Caki2 (cell line): ENCODE results near the gene NEK10. TPM values are rescaled to one million over a fixed set of nuclear protein-coding genes. Genes with fewer than 3 reads are reported as not detected.
"Not testable (repeated sequence)": the region's sequence is repeated elsewhere in the genome, so short reads cannot be mapped to it uniquely, and the experiment has no call there.

Source experiments
- DNase-seq: peaks from one replicate; pipeline ENCODE4 v3.0.0-alpha.2; 2015; ENCODE audit warnings: low read depth
- in situ Hi-C: cut with HindIII; loops from 2 replicates; pipeline ENCODE4 v1.10.0; 2016; ENCODE audit warnings: low sequenced_read_pairs, low pct_unique_long_range_greater_than_20kb, mixed read lengths
- total RNA-seq: library from RNA; depleted of rRNA; stranded (reverse); fragments of >200 nt; shearing (Covaris generic); gene quantifications from 2 replicates; pipeline ENCODE4 v1.2.3, GENCODE V29; 2014; ENCODE audit warnings: low replicate concordance

The NEK10 gene
- total RNA-seq, 1 experiment from 2014 or later = 0.07 TPM

DNA sequence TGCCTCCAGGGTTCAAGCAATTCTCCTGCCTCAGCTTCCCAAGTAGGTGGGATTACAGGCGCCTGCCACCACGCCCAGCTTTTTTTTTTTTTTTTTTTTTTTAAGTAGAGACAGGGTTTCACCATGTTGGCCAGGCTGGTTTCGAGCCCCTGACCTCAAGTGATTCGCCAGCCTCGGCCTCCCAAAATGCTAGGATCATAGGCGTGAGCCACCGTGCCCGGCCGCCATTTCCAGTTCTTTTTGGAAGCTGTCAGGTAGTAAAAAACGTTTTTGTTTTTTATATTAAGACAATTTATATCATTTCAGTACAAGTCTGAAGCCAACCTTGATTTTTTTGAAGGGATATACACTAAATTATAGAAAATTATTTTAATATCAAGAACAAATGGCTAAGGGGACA is 82.7 kb downstream of the NEK10 start:
- DNase-seq, in situ Hi-C loops: not testable (repeated sequence)

DNA sequence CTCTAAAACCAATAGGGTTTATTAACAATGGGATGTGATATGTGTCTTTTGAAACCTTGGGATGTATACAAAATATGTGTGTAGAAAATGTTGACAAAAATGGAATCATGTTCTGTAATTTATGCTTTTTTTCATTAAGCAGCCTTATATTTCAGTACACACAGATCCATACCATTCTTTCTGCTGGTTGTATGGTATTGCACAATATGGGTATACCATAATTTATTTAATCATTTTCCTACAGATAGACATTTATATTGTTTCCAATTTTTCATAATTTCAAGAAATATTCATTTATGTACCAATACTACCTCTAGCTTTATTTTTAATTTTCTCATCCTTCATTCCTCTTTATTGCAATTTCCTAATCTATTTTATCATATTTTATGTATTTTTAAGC is 83.5 kb downstream of the NEK10 start:
- in situ Hi-C loops = no loop called here
- no peak for DNase-seq

DNA sequence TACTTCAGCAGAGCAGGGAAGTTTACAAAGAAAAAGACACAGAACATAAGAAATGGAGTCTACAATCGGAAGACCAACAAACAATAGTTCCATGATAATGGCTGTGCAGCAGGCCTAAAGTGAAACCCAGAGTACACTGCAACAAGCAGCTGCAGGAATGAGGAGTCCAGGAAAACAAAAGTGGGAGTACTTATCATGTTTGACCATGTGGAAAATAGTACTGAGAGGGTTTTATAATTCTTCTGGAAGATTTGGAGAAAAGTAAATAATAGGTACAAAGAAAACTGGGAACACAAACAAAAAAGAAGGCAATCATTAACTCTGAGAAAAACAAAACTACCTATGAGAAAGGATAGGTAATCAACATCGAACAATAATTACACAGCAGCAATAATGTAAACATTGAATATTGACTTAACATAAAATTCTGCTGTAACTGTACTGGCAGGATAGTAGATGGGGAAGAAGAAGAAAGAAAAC is 87.5 kb downstream of the NEK10 start:
- DNase-seq = peak; percentile 18
- in situ Hi-C loops = no loop called here

DNA sequence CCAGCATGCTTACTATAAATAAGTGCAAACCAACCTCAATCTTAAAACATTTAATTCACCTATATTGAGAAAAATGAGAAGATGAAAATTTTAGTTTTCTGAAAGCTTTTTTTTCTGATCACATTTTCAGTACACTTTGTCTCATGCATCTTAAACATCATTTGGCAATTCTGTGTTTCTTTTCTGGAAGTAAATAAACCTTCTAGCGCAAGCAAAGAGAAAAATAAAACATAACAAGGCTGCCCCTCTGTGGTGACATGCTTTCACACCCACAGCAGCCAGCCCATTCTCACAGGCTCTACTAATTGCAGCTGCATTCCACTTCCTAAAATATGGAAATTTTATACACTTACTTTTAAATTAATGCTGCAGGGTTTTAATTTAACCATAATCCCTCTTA is 90.1 kb downstream of the NEK10 start:
- in situ Hi-C loops = no loop called here
- no peak for DNase-seq

DNA sequence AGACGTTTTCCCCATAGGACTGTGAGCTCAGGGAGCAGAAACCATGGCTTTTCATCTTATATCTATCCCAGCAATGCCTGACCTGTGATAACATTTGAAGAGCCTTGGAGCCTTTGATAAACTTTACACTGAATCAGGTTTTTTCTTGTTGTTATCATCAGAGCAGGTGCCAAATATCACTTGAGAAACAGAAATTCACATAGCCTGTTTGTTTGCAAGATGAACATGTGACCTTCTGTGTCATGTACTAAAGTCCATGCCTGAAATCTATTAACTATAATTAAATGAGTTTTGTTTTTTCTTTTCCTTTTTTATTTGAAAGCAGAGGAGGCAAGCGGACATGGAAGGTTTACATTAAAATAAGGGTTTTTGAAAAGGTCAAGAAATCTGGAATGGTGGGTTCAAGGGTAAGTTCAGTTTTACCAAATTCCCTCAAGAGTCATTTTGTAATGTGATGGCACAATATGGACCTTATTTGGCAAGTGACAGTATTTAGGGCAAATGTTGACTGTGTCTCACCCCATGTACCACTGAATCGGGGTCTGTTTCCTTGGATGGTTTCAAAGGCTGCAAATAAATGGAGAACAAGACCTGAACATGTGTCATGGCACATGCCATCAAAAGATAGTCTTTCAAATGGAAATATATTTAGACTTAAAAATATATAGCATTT is 90.7 kb downstream of the NEK10 start:
- in situ Hi-C loops = no loop called here

DNA sequence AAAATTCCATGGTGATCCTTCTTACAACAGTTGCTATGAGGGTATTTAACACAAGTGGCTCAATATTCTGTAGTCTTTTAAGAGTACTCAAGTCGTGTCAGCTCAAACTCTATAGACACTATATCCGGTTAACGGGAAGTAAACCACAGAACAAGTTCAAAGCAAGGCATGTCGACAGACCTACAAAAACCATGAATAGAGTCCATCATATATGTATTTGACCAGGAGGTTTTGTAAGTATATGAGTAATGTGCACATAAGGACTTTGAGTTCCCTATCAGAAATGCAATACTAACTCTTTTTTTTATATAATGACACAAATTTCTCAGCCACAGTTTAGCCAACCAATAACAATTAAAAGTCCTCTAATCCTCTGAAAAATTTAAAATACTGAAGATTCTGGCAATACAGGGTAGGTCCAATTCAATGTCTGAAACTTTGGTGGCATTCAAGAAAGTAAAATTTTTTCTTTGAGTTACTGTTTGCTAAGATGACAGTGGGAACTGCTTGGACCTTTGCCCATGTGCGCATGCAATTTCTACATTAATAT is 93.7 kb downstream of the NEK10 start:
- DNase-seq = no peak
- in situ Hi-C loops = no loop called here

More for the DNA sequence above, 90.7 kb downstream of the NEK10 start:
- DNase-seq = no peak

DNA sequence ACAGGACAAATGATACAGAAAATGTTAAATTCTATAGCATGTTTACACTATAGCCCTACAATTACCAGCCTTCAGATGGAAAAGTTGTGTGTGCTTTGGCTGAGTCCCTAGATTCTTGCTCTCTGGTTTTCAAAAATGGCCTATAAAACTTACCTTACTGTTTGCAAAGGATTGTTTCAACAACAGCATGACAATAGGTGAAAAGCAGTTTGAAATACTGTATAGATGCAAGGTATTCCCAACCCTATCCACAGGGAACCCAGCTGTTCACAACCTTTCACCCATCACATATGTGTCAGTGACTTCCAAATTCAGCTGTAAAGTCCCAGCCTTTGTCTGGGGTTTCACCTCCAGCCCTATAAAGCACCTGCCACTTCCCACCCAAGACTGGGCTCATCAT is 97.3 kb downstream of the NEK10 start:
- in situ Hi-C loops = no loop called here
- DNase-seq = no peak

DNA sequence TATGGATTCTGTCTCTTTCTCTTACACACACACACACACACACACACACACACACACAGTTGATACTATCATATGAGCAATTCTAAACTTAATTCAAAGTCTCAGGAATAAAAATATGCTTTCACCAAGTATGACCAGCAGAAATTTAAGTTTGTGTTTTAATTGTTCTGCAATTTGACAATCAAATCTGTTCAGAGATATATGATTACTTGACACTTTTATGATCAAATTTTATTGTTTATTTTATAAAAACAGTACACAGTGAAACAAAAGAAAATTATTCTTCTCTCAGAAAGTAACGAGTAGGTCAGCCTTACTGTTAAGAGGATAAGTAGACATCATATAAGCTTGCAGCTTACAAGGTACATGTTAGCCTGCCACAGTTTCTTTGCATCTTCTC is 114.3 kb downstream of the NEK10 start:
- in situ Hi-C loops = no loop called here

DNA sequence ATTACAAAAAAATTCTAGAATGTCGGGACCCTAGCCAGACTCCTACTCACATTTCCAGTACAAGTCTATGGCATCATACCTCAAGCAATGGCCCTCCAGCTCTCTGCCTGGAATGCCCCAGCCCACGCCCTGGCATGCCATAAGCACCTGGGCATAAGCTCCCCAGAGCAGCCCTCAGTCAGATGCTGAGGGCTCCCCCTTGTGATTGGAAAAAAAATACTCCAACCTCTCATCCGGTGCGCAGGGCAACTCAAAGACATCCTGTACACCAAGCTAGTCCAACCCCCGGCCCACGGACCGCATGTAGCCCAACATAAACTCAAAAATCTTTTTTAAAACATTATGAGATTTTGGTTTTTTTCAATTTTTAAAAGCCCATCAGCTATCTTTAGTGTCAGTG is 115.4 kb downstream of the NEK10 start:
- DNase-seq = peak; percentile 8

More for the DNA sequence above, 114.3 kb downstream of the NEK10 start:
- DNase-seq = no peak

DNA sequence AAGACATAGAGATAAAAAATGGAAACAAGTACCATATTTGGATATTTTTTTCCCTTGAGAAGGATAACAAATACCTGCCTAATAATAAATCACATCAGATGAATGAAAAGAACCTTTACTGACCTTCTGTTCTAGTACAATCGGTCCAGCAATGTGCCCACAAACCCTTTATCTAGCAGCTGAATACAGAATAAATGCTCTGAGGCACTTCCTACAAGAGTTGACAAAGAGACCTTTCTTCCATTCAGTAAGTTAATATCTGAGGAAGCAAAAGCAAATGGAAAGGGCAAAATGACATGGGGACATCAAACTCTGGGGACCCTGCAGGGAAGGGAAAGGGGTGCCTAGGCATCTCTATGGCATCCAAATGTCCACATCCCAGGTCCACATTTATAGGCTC is 115.8 kb downstream of the NEK10 start:
- in situ Hi-C loops = no loop called here
- DNase-seq = no peak

More for the DNA sequence above, 115.4 kb downstream of the NEK10 start:
- in situ Hi-C loops = no loop called here

DNA sequence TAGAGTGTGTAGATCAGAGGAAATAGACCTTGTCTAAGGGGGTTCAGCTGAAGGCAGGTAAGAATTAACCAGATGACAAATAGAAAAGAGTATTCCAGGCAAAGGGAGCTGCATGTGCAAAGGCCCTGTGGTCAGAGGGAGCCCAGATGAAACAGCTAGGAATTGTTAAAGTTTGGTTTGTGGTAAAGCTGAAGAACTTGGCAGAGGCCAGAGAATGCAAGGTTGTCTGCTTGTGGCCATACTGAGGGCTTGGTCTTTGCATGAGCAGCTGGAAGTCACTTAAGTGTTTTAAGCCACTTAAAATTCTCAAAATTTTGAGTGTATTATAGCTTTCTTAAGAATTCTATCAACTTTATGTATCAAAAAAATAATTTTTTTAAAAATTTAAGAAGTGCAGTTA is 116.5 kb downstream of the NEK10 start:
- in situ Hi-C loops = no loop called here
- DNase-seq = no peak

DNA sequence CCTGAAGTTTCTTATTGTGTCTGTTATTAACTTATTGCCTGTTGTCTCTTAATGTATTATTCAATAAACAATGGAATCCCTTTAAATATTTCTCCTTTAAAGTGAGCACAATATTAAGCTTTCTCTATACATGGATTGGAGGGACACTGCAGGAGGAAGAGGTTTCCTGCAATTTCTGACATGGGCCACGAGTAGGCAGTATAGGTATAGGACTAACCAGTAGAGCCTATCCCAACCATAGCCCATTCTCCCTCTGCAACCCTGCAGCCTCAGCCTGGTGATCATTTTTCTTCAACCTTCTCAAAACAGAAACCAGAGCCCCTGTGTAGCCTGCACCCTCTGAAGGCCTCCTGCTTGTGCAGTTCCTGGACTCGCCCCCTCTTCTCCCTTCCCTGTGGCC is 124.8 kb downstream of the NEK10 start:
- in situ Hi-C loops = no loop called here
- DNase-seq = no peak

DNA sequence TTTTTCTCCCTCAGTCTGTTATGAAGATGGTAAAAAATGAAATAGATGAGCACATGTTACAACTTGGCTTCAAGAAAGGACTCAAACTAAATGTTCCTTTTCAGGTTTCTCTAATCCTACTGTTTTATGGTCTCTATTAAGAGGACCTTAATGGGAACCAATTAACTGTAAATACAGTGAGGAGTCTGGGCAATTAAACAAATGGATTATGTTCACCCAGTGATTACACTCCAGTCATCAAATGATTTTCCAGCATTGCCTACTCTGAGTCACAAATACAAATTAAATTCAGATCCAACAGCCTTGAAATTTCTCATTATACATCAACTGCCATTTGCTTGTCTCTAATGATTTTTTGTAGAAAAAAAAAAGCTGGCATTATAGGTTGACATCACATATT is 129.2 kb downstream of the NEK10 start:
- DNase-seq = no peak
- in situ Hi-C loops = no loop called here

DNA sequence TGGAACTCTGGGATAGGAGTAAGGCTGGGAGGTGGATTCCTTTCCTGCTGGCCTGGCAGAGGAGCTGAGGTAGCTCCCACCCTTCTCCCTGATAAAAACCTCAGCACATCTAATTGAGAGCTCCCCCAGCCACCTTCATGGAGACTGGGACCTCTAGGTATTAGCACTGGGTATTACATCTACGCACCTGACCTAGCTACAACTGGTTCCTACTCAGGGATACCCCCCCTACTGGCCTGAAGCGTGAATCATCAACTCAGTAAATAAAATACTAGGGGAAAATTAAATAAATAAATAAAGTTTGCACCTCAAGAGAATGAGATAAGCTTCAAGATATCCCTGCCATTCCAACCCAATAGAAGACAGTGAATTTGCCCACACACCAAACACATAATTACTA is 140.4 kb downstream of the NEK10 start:
- in situ Hi-C loops = no loop called here
- DNase-seq = no peak

DNA sequence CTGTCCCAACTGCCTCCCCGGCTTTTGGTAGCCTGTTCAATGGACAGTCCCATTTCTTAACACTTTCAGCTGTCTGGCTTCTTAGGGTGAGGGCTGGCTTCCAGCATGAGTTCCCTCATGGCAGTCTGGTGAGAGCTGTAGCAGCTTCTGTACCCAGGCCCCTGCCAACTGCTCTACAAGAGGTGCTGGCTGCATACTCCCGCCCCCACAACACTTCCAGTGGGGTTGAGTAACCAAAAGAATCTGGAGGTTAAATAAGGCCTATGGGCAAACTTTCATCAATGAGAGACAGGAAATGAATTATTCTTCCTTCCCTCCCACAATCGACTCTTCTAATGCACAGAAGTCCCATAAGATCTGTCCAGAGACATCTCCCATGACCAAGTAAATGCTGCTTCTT is 145.0 kb downstream of the NEK10 start:
- in situ Hi-C loops = no loop called here
- no peak for DNase-seq

DNA sequence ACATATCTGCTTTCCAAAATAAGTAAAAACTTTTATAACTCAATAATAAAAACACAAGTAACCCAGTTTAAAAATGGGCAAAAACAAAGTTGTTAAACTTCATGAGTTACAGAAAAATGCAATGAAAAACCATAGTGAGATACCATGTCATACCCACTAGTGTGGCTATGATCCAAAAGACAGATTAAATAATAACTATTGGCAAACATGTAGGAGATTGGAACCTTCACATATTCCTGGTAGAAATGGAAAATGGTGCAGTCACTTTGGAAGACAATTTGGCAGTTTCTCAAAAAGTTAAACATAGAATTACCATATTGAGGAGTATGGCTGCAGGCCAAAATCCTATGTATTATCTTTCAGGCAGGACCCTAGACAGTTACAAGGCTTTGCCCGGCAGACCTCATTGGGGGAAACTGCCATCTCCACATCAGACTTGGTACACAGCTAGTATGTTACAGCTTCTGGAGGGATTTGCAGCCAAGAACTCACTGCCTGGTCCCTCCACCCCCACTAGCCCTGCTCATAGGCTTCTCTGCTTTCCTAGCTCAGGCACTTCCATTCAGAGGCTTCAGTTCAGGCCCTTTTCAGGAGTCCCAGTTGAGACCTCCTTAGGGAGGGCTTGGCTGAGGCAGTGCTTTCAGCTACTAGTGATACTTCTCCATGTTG is 147.8 kb downstream of the NEK10 start:
- no peak for DNase-seq
- in situ Hi-C loops = no loop called here

DNA sequence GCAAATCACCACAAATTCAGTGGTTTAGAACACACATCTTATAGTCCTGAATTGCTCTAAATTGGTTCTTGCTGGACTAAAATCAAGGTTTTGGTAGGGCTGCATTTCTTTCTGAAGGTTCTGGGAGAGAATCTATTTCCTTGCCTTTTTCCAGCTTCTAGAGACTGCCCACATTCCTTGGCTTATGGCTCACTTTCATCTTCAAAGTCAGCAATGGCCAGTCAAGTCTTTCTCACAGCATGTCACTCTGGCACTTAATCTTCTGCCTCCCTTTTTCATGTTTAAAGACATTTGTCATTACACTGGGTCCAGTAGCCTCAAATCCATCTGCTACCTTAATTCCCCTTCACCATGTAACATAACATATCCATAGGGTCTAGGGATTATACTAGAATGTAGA is 149.0 kb downstream of the NEK10 start:
- DNase-seq = no peak
- in situ Hi-C loops = no loop called here

DNA sequence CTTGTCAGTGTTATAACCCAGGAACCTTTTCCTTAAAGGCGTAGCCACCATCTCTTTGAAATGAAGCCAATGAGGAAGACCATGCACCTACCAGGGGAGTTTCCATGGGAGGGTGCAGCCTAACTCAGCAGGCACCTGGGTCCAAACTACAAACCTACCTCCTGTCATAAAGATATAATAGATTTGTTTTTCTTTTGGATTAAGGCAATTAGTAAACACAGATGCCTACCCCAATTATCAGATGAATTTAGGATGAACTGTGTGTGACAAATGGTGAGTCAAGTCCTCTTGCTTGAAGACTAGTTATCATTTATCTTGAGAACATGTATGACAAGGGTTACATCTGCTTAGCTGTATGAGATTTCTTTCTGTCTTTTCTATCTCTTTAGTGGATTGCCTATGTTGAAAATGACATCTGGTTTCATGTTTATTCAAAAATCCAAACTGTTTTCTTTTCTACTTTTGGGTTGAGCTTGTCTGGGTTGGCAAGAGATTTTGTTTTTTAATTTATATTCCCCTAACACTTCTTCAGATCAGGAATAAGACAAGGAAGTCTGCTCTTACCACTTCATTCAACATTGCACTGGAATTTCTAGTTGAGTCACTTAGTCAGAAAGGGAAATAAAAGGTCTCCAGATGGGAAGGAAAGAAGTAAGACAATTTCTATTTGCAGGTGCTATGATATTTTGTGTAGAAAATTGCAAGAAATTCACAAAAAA is 149.9 kb downstream of the NEK10 start:
- in situ Hi-C loops = no loop called here
- DNase-seq = no peak

DNA sequence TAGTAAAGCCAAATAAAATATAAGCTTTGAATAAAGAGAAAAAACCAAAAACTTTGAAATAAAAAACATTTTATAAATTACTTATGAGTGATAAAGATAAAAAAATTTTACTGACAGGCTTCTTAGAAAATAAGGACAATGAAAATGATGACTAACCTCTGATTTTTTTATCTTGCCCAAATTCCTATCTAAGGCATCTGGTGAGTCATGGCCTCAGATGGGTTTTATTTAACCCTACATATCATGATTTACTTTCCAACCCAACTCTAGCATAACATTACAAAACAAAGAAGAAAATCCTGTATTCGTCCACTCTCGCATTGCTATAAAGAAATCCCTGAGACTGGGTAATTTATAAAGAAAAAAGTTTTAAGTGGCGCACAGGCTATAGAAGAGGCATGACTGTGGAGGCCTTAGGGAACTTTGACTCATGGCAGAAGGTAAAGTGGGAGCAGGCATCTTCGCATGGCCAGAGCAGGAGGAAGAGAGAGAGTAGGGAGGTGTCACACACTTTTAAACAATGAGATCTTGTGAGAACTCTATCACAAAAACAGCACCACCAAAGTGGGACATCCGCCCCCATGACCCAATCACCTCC is 152.1 kb downstream of the NEK10 start:
- DNase-seq = no peak
- in situ Hi-C loops = no loop called here
